K562 (cell line): Measurements from ENCODE around the gene CDC45. TPM values are rescaled to one million over a fixed set of nuclear protein-coding genes. Genes with fewer than 3 reads are reported as not detected.

Source experiments
- CAMTA2 ChIP-seq: fragments of 250-450 bp; sonication (Bioruptor Pico); conservative IDR thresholded peaks from 2 replicates; pipeline ENCODE4 v1.5.1; 2022
- CBX1 ChIP-seq: sonication (generic); IDR thresholded peaks from 2 replicates; pipeline ENCODE4 v1.6.1; 2016; ENCODE audit warnings: antibody characterized with exemption, low read depth, mild to moderate bottlenecking
- CXXC5 ChIP-seq: fragments of 250-450 bp; sonication (Bioruptor Pico); IDR thresholded peaks from 2 replicates; pipeline ENCODE4 v1.8.0; 2022; ENCODE audit warnings: inconsistent platforms, mild to moderate bottlenecking, moderate library complexity
- FOXK2 ChIP-seq, 2 experiments: fragments of 450-650 bp; IDR thresholded peaks in 1 of 2; conservative IDR thresholded peaks in 1 of 2; 2 replicates each; pipeline ENCODE4 v1.6.1; 2016; ENCODE audit warnings: low read depth in 2 of 2, mild to moderate bottlenecking in 1 of 2
- HIVEP1 ChIP-seq: fragments of 250-450 bp; sonication (Bioruptor Pico); IDR thresholded peaks from 2 replicates; pipeline ENCODE4 v1.4.0; 2020; ENCODE audit warnings: mild to moderate bottlenecking
- ZNF75A ChIP-seq: fragments of 450-650 bp; formaldehyde crosslinking; IDR thresholded peaks from 2 replicates; pipeline ENCODE4 v1.4.0; 2020; ENCODE audit warnings: mild to moderate bottlenecking
- polyA plus RNA-seq, 8 experiments: library from polyadenylated mRNA; depleted of rRNA in 4 of 8; stranded (reverse) in 5 of 8; unstranded in 3 of 8; fragments of >200 nt; fragmentation: Nextera tagmentation in 2 of 8; fragmentation: Illumina TruSeq in 1 of 8; extraction: Ambion mirVana in 2 of 8; extraction: Trizol in 1 of 8; gene quantifications; 2 replicates each; pipeline versions ENCODE4 v1.2.1 to v1.2.3, GENCODE V29; 2011 to 2014; ENCODE audit warnings: inconsistent platforms in 1 of 8, missing spikeins in 1 of 8
- total RNA-seq, 7 experiments: library from RNA; depleted of rRNA in 6 of 7; stranded (reverse); fragments of >200 nt in 6 of 7; fragmentation: Illumina TruSeq in 2 of 7; extraction: Trizol in 2 of 7; gene quantifications; 2 replicates each; pipeline versions ENCODE4 v1.2.1 to v1.2.3, GENCODE V29; 2011 to 2021; ENCODE audit warnings: low replicate concordance in 1 of 7
- TF ChIP-seq, protein P1 (sequence below), 3 experiments: IDR thresholded peaks in 2 of 3; conservative IDR thresholded peaks in 1 of 3; 2 replicates each; pipeline ENCODE4 v1.5.1; 2011 to 2012; ENCODE audit warnings: low read length in 3 of 3, mild to moderate bottlenecking in 3 of 3, control low read depth in 2 of 3, improper control_type of control experiment in 1 of 3, inconsistent platforms in 1 of 3, low read depth in 1 of 3, mixed read lengths in 1 of 3, moderate library complexity in 1 of 3; ENCODE audit not compliant: insufficient read depth in 2 of 3
- TF ChIP-seq, protein P2 (sequence below): sonication (generic); formaldehyde crosslinking; IDR thresholded peaks from 2 replicates; pipeline ENCODE4 v1.8.1; 2023; ENCODE audit warnings: mild to moderate bottlenecking, missing genetic modification reagents
- TF ChIP-seq, protein P3 (sequence below): fragments of 250-450 bp; sonication (Bioruptor Pico); IDR thresholded peaks from 2 replicates; pipeline ENCODE4 v1.5.0; 2022; ENCODE audit warnings: mild to moderate bottlenecking
- TF ChIP-seq, protein P4 (sequence below): fragments of 200-800 bp; sonication (Bioruptor generic); IDR thresholded peaks from 2 replicates; pipeline ENCODE4 v1.6.1; 2017; ENCODE audit warnings: missing genetic modification characterization, missing compliant biosample characterization

CDC45 gene
- total and polyA plus RNA-seq, 9 of the 15 experiments (the other 6 are each of a cell fraction or from before 2014, with no cell fraction given): 251 to 580 (median 410) TPM

DNA sequence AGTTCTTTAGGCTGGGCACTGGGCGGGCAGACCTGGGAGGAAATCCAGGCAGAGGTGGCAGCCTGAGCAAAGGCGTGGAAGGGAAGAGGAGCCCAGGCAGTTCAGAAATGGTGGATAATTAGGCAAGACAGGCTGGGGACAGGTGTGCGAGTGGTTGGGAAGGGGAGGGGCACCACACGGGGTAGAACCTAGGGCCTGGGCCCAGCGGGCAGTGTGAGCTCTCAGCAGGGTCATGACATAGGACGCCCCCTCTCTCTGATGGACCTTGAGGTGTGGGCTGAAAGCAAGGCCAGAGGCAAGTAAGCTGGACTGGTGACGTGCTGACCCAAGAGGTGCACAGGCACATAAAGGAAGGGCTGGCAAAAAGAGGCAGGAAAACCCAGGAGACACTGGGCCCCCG, 7.5 kb upstream of the CDC45 start (continued):
- TF ChIP-seq, protein P1, sequence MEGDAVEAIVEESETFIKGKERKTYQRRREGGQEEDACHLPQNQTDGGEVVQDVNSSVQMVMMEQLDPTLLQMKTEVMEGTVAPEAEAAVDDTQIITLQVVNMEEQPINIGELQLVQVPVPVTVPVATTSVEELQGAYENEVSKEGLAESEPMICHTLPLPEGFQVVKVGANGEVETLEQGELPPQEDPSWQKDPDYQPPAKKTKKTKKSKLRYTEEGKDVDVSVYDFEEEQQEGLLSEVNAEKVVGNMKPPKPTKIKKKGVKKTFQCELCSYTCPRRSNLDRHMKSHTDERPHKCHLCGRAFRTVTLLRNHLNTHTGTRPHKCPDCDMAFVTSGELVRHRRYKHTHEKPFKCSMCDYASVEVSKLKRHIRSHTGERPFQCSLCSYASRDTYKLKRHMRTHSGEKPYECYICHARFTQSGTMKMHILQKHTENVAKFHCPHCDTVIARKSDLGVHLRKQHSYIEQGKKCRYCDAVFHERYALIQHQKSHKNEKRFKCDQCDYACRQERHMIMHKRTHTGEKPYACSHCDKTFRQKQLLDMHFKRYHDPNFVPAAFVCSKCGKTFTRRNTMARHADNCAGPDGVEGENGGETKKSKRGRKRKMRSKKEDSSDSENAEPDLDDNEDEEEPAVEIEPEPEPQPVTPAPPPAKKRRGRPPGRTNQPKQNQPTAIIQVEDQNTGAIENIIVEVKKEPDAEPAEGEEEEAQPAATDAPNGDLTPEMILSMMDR (IDR thresholded peaks at IDR 0.05 in 2 of 3, conservative IDR thresholded peaks at IDR 0.05 in 1 of 3; ENCODE audit: insufficient read depth in 2 of 3, low read depth in 1 of 3, low read length in 3 of 3): no peak
- TF ChIP-seq CXXC5 (no peak), CBX1 (no peak), HIVEP1 (CRISPR knock-in tag) (no peak), ZNF75A (CRISPR knock-in tag) (no peak), FOXK2 (conservative IDR thresholded peaks at IDR 0.05 in 1 of 2, IDR thresholded peaks at IDR 0.05 in 1 of 2; ENCODE audit: low read depth in 2 of 2) (no peak), CAMTA2 (CRISPR knock-in tag) (0 out of 2 replicates have a peak, but pooled peaks have one; percentile 53)
- TF ChIP-seq, protein P2, sequence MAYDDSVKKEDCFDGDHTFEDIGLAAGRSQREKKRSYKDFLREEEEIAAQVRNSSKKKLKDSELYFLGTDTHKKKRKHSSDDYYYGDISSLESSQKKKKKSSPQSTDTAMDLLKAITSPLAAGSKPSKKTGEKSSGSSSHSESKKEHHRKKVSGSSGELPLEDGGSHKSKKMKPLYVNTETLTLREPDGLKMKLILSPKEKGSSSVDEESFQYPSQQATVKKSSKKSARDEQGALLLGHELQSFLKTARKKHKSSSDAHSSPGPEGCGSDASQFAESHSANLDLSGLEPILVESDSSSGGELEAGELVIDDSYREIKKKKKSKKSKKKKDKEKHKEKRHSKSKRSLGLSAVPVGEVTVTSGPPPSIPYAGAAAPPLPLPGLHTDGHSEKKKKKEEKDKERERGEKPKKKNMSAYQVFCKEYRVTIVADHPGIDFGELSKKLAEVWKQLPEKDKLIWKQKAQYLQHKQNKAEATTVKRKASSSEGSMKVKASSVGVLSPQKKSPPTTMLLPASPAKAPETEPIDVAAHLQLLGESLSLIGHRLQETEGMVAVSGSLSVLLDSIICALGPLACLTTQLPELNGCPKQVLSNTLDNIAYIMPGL: 0 out of 2 replicates have a peak, but pooled peaks have one; percentile 29
- TF ChIP-seq, protein P3, sequence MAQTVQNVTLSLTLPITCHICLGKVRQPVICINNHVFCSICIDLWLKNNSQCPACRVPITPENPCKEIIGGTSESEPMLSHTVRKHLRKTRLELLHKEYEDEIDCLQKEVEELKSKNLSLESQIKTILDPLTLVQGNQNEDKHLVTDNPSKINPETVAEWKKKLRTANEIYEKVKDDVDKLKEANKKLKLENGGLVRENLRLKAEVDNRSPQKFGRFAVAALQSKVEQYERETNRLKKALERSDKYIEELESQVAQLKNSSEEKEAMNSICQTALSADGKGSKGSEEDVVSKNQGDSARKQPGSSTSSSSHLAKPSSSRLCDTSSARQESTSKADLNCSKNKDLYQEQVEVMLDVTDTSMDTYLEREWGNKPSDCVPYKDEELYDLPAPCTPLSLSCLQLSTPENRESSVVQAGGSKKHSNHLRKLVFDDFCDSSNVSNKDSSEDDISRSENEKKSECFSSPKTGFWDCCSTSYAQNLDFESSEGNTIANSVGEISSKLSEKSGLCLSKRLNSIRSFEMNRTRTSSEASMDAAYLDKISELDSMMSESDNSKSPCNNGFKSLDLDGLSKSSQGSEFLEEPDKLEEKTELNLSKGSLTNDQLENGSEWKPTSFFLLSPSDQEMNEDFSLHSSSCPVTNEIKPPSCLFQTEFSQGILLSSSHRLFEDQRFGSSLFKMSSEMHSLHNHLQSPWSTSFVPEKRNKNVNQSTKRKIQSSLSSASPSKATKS (CRISPR knock-in tag): no peak
- TF ChIP-seq, protein P4, sequence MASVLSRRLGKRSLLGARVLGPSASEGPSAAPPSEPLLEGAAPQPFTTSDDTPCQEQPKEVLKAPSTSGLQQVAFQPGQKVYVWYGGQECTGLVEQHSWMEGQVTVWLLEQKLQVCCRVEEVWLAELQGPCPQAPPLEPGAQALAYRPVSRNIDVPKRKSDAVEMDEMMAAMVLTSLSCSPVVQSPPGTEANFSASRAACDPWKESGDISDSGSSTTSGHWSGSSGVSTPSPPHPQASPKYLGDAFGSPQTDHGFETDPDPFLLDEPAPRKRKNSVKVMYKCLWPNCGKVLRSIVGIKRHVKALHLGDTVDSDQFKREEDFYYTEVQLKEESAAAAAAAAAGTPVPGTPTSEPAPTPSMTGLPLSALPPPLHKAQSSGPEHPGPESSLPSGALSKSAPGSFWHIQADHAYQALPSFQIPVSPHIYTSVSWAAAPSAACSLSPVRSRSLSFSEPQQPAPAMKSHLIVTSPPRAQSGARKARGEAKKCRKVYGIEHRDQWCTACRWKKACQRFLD (CRISPR knock-in tag): no peak
